Stimulated activated CD4-positive, alpha-beta T cell treated with anti-CD3 and anti-CD28 coated beads, Interleukin-4, amount 100 ng/mL, for 48 hours (primary cell): ENCODE measurements around the gene ELL.

Experiments
- DNase-seq, 2 donors: peaks; one replicate each; pipeline ENCODE4 v3.0.0-alpha.2; 2020; ENCODE audit warnings: low read depth in 2 of 2

The ELL gene

GRCh38 chr19:18469069-18469846, 52.6 kb downstream of the ELL start:
- peak; percentile 50 to 66 for DNase-seq

DNA sequence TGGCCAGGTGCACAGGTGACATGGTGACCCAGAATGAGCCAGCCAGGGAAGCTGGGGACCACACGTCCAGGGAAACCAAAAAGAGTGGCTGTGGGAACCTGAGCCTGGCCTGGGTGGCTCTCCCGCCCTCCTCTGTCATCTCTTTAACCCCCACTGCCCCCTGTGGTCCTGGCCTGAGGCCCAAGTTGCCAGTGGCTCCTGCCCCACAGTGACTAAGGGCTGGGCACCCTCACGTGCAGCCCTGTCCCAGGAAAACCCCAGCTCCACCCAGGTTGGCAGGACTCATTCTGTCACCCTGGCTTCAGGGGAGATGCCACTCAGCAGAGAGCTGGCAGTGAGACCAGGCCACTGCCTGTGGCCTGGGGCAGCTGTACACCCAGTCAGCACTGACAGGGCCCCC, 53.4 kb downstream of the ELL start:
- no peak for DNase-seq

DNA sequence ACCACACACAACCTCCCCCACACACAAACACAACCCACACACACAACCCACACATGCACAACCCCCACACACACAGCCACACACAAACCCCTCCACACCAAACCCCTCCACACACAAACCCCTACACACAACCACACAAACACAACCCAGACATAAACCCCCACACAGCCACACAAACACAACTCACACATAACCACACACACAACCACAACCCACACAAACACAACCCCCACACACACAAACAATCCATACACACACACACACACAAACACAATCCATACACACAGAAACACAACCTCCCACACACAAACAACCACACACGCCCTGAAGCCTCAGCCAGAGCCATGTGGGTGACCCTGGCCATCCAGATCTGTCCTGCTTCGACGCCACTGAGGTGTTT, 53.9 kb downstream of the ELL start:
- DNase-seq, result no peak

DNA sequence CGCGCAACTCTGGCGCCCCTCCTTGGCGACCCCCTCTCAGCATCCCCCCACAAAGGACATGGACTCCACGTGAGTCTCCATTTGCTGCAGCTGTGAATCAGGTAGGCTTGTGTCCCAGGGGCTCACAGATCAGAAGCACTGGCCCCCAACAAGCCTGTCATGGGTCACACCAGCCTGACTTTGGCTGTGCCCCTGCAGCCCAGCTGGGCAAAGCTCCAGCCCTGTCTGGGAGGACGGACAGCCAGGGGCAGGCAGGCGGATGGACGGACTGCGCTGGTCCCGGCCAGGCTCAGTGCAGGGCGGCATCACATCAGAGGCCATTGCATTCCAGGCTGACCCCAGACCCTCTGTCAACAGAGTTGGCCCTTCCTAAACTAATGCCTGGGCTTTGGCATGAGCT, 55.5 kb downstream of the ELL start:
- DNase-seq, result no peak

DNA sequence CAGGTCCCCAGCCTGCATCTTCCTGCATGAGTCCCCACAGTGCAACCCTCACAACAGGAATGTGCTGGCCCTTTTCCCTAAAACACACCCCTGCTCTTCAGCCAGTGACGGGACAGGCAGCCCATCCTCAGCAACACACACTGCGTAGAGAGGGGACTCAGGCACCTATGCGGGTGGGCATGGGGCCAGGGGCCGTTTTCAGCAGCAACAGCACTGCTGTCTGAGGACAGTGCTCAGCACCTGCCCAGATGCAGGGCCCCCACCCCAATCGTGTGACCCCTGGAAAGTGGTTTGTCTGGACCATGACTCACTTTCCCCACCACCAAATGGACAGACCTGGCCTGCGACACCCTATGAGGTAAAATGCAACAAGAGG, 55.9 kb downstream of the ELL start:
- DNase-seq, result no peak

DNA sequence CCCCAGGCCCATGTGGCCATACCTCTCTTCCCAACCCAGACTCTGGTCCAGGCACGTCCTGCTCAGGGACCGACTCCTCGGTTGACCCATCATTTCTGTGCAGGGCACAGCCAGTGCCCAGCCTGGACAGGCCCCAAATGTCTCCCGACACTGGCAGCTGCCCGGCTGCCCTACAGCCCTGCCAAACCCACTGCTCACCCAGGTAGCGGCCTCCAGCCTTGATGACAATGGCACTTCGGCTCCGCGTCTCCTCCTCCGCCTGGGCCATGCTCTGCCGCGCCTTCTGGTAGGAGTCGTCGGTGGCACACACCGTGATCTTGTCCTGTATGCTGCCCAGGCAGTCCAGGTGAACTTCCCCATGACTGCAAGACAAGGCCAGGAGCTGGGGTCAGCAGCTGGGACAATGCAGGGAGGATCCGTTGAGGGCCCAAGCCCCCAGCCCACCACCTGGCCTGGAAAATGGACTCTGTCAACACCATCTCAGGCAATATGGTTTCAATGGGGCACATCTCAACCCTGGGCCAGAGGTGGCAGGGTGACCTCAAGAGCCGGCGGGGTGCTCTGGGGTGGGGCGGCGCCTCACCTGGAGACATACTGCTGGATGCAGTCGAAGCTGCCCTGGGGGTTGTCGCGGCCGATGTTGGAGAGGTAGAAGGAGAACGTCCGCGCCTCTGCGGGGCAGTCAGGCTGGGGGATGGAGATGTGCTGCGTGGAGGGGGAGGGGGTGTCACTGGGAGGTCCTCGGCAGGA, 56.5 kb downstream of the ELL start:
- DNase-seq, result no peak

DNA sequence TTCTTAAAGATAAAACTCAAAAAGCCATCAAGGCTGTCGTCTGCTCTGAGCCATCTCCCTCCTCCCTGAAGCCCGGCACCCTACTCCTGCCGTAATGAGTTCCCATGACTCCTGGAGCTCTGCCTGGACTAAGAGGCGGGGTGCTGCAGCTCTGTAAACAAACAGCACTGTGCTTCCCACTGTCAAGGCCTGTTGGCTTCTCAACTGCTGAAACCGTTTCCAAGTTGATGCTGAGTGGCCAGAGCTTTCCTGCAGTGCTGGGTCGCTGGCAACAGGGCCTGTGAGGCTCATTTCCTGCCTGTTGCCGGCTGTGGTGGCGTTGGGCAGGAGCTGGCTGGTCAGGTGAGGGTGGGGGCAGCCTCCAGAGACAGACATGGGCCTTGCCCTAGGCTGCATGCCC, 57.2 kb downstream of the ELL start:
- DNase-seq, result no peak

DNA sequence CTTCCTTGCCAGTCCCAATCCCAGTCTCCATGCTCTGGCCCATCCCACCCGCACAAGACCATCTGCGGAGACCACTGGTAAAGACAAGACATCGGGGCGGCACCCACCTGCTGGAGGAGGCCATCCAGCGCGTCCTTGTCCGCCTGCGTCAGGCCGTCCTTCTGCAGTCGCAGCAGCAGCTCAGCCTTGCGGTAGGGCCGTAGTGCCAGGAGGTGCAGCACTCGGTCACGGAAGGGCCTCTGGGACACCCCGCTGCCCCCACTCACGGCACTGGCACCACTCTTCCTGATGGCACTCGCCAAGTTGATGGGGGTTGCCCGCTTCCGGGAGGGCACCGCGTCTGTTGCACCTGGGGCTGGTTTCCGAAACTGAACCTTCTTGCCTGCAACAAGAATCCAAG, 60.4 kb downstream of the ELL start:
- no peak for DNase-seq

GRCh38 chr19:18460900-18461299, 61.0 kb downstream of the ELL start:
- DNase-seq, result no peak

GRCh38 chr19:18457483-18458331, 64.2 kb downstream of the ELL start:
- DNase-seq, result no peak

- no peak for DNase-seq
Observed at GRCh38 chr19:18456974-18457373, 64.9 kb downstream of the ELL start.

- no peak for DNase-seq
Observed at GRCh38 chr19:18456279-18456678, 65.6 kb downstream of the ELL start.

- DNase-seq, result no peak
Observed at GRCh38 chr19:18453269-18454024, 68.4 kb downstream of the ELL start.

- no peak for DNase-seq
Observed at GRCh38 chr19:18452386-18452785, 69.5 kb downstream of the ELL start.

DNA sequence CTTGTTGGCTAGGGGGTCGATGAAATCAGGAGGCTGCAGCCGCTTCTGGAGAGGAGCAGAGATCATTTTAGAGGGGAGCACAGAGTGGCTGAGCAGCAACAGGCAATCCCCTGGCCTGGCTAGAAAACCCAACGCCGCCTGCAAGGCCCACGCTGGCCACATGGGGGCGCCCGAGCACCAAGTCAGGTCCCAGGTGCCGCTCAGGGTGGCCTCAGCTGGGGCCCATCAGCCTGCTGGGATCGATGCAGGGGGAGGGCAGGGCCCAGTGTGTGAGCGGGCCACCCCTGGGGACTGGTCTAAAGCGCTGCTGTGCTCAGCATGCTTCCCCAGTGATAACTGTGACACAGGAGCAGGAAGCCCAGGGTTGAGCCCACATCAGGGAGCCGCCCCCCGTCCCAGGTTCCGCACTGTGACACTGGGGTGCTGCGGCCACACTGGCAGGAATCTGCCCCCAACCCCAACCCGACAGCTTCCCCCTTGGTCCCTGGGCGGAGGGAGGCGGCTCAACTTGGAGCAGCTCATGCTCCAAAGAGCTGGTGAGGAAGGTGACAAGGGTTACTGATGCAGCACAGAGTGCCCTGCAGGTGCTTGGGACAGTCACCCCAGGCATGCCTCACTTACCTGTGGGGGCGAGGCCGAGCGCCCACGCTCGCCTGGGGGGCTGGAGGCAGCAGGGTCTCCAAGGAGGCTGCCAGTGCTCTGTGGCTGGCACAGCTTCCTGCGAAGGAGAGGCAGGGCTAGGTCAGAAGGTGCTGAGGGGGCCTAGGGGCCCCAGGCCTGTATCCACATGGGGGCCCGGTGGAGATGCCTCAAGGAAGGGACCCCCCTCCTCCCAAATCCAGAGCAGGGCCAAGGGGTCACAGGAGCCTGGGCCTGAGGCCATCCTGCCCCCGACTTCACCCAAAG, 70.7 kb downstream of the ELL start:
- peak; percentile 79 to 94 for DNase-seq

DNA sequence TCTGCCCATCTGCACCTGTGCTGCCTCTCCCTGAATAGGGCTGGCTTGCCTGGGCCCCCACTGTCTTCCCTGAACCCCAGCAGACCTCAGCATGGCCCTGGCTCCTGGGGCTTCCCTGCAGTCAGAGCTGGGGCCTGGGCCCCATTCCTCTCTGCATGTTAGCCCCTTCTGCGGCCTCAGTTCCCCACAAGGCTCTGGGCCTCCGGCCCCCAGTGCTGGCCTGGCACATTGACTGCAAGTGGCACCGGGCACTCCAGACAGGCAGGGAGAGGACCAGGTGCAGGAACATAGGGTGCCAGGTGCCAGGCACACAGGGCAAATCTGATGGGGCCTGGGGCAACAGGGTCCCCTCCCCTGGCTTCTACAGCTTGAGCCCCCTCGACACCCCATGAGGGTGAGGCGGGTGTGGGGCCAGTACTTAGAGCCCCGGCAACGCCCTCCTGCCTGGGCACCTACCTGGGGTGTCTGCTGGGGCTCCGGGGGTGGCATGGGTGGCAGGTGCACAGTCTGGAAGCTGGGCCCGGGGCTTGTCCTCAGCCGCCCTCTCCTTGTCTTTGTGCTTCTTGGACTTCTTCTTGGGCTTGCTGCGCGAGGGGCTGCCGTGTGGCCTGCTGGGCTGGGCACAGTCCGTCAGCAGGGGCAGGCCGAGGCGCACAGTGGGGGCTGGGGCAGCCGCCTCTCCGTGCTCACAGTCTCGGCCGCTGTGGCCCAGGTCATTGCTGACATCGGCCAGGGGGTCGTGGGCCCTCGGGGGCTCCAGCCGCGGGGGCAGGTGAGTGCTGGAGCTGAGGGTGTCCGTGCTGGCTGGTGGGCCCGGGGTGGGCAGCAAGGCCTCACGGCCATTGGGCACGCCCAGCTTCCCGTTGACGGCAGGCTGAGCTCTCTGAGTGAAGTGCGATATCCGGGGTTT, 71.6 kb downstream of the ELL start:
- no peak for DNase-seq

DNA sequence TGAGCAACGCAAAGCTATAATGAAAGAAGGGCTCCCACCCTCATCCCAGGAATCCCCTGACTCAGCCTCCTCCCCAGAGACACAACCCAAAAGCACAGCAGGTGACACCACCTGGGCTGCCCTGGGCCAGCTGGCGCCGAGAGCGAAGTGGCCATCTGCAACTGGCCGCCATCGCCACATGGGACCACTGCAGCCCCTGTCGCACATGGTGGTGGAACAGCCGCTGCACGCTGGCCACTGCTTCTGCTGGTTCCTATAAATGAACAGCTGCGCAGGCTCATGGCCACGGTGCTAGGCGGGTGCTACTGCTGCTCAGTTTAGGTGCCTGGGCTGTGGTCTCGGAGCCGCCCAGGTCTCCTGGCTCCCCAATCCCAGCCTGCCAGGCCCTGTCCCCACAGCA, 72.3 kb downstream of the ELL start:
- DNase-seq, result no peak

GRCh38 chr19:18446811-18447359, 75.0 kb downstream of the ELL start:
- no peak for DNase-seq

- DNase-seq, result no peak
Observed at GRCh38 chr19:18446145-18446810, 75.6 kb downstream of the ELL start.
